ENCODE measurements around the gene TBCD. TPM values are rescaled to one million over a fixed set of nuclear protein-coding genes. Genes with fewer than 3 reads are reported as not detected.

Gene TBCD
- total RNA-seq, 1 experiment from 2014 or later: 173 TPM

DNA sequence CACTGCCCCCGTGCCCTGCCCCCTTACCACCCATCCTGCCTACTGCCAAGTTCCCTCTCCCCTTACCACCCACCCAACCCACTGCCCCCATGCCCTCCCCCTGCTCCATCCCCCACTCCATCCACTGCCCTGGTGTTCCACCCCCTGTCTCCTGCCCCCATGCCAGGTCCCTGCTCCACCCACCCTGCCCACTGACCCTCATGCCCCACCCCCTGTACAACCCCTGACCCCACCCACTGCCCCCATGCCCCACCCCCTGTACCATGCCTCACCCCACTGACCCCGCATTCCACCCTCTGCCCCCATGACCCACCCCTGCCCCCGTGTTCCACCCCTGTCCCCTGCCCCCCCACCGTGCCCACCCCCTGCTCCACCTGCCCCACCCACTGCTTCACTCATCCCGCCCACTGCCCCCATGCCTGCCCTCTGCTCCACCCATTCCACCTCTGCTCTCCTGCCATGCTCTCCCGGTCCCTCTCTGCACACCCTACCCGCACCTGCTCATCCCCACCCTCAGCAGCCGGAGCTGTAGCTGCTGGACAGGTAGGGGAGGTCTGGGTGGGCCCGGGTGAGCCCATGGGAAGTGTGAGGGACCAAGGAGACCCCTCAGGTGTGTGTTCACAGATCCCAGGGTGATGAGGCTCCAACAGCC, 42.7 kb upstream of the TBCD start:
- Mint-ChIP-seq H3K4me1 (no peaks in the 10 kb centered on the region), H3K9me3 (no peaks in the 10 kb centered on the region), H3K27me3 (ENCODE audit: low read depth) (peaks cover 6% of the 10 kb centered on the region), H3K36me3 (no peaks in the 10 kb centered on the region), H3K4me3 (no peak overlapping the region), H3K27ac (no peak overlapping the region)
- DNase-seq (ENCODE audit: low spot score): no peak
- ChIA-PET CTCF (interaction anchor here (0.8 kb wide), 1 partner anchor 45 kb away, joined by 3 read pairs; no protein-coding TSS in a partner anchor), POLR2A (no interaction called here)
- TF ChIP-seq SOX15 (CRISPR knock-in tag; IDR thresholded peaks at IDR 0.05) (no peak), NFYB (CRISPR knock-in tag; conservative IDR thresholded peaks at IDR 0.05; ENCODE audit: low read depth) (no peak), RELA (CRISPR knock-in tag; IDR thresholded peaks at IDR 0.05; ENCODE audit: borderline replicate concordance) (no peak), GABPB1 (CRISPR knock-in tag; IDR thresholded peaks at IDR 0.05) (no peak), ZNF121 (CRISPR knock-in tag; IDR thresholded peaks at IDR 0.05) (no peak)
- TF ChIP-seq, protein P1, sequence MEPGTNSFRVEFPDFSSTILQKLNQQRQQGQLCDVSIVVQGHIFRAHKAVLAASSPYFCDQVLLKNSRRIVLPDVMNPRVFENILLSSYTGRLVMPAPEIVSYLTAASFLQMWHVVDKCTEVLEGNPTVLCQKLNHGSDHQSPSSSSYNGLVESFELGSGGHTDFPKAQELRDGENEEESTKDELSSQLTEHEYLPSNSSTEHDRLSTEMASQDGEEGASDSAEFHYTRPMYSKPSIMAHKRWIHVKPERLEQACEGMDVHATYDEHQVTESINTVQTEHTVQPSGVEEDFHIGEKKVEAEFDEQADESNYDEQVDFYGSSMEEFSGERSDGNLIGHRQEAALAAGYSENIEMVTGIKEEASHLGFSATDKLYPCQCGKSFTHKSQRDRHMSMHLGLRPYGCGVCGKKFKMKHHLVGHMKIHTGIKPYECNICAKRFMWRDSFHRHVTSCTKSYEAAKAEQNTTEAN (CRISPR knock-in tag; IDR thresholded peaks at IDR 0.05): no peak
- TF ChIP-seq, protein P2, sequence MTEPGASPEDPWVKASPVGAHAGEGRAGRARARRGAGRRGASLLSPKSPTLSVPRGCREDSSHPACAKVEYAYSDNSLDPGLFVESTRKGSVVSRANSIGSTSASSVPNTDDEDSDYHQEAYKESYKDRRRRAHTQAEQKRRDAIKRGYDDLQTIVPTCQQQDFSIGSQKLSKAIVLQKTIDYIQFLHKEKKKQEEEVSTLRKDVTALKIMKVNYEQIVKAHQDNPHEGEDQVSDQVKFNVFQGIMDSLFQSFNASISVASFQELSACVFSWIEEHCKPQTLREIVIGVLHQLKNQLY (CRISPR knock-in tag; IDR thresholded peaks at IDR 0.05): no peak
- TF ChIP-seq, protein P3, sequence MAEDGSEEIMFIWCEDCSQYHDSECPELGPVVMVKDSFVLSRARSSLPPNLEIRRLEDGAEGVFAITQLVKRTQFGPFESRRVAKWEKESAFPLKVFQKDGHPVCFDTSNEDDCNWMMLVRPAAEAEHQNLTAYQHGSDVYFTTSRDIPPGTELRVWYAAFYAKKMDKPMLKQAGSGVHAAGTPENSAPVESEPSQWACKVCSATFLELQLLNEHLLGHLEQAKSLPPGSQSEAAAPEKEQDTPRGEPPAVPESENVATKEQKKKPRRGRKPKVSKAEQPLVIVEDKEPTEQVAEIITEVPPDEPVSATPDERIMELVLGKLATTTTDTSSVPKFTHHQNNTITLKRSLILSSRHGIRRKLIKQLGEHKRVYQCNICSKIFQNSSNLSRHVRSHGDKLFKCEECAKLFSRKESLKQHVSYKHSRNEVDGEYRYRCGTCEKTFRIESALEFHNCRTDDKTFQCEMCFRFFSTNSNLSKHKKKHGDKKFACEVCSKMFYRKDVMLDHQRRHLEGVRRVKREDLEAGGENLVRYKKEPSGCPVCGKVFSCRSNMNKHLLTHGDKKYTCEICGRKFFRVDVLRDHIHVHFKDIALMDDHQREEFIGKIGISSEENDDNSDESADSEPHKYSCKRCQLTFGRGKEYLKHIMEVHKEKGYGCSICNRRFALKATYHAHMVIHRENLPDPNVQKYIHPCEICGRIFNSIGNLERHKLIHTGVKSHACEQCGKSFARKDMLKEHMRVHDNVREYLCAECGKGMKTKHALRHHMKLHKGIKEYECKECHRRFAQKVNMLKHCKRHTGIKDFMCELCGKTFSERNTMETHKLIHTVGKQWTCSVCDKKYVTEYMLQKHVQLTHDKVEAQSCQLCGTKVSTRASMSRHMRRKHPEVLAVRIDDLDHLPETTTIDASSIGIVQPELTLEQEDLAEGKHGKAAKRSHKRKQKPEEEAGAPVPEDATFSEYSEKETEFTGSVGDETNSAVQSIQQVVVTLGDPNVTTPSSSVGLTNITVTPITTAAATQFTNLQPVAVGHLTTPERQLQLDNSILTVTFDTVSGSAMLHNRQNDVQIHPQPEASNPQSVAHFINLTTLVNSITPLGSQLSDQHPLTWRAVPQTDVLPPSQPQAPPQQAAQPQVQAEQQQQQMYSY (CRISPR knock-in tag; IDR thresholded peaks at IDR 0.05): no peak
- TF ChIP-seq, protein P4, sequence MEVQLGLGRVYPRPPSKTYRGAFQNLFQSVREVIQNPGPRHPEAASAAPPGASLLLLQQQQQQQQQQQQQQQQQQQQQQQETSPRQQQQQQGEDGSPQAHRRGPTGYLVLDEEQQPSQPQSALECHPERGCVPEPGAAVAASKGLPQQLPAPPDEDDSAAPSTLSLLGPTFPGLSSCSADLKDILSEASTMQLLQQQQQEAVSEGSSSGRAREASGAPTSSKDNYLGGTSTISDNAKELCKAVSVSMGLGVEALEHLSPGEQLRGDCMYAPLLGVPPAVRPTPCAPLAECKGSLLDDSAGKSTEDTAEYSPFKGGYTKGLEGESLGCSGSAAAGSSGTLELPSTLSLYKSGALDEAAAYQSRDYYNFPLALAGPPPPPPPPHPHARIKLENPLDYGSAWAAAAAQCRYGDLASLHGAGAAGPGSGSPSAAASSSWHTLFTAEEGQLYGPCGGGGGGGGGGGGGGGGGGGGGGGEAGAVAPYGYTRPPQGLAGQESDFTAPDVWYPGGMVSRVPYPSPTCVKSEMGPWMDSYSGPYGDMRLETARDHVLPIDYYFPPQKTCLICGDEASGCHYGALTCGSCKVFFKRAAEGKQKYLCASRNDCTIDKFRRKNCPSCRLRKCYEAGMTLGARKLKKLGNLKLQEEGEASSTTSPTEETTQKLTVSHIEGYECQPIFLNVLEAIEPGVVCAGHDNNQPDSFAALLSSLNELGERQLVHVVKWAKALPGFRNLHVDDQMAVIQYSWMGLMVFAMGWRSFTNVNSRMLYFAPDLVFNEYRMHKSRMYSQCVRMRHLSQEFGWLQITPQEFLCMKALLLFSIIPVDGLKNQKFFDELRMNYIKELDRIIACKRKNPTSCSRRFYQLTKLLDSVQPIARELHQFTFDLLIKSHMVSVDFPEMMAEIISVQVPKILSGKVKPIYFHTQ (CRISPR knock-in tag; IDR thresholded peaks at IDR 0.05): no peak
- TF ChIP-seq, protein P5, sequence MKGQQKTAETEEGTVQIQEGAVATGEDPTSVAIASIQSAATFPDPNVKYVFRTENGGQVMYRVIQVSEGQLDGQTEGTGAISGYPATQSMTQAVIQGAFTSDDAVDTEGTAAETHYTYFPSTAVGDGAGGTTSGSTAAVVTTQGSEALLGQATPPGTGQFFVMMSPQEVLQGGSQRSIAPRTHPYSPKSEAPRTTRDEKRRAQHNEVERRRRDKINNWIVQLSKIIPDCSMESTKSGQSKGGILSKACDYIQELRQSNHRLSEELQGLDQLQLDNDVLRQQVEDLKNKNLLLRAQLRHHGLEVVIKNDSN (CRISPR knock-in tag; IDR thresholded peaks at IDR 0.05): no peak
- TF ChIP-seq, protein P6, sequence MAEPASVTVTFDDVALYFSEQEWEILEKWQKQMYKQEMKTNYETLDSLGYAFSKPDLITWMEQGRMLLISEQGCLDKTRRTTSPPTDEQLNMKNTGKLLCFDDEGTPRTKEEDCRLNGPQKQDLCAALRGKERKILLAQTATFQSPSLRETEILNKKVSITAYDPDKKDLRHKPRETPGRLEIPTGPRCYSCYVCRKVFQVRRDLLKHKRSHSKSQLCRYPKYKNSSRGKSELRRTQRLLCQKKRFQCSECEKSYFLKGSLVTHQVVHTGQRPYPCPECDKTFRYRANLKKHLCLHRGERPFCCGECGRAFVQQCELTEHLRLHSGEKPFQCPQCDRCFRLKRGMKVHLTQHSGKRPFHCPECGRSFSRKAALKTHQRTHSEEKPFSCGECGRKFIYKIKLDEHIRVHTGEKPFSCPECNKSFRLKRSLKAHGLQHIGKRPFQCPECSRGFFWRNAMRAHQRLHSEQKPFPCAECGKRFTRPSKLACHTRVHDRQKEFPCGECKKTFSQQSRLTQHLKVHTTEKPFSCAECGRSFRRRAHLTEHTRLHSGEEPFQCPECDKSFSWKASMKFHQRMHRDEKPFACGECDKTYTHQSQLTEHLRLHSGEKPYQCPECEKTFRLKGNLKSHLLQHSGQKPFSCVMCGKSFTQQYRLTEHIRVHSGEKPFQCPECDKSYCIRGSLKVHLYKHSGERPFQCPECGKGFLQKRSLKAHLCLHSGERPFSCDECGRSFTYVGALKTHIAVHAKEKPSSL (CRISPR knock-in tag; conservative IDR thresholded peaks at IDR 0.05): no peak
- TF ChIP-seq, protein P7, sequence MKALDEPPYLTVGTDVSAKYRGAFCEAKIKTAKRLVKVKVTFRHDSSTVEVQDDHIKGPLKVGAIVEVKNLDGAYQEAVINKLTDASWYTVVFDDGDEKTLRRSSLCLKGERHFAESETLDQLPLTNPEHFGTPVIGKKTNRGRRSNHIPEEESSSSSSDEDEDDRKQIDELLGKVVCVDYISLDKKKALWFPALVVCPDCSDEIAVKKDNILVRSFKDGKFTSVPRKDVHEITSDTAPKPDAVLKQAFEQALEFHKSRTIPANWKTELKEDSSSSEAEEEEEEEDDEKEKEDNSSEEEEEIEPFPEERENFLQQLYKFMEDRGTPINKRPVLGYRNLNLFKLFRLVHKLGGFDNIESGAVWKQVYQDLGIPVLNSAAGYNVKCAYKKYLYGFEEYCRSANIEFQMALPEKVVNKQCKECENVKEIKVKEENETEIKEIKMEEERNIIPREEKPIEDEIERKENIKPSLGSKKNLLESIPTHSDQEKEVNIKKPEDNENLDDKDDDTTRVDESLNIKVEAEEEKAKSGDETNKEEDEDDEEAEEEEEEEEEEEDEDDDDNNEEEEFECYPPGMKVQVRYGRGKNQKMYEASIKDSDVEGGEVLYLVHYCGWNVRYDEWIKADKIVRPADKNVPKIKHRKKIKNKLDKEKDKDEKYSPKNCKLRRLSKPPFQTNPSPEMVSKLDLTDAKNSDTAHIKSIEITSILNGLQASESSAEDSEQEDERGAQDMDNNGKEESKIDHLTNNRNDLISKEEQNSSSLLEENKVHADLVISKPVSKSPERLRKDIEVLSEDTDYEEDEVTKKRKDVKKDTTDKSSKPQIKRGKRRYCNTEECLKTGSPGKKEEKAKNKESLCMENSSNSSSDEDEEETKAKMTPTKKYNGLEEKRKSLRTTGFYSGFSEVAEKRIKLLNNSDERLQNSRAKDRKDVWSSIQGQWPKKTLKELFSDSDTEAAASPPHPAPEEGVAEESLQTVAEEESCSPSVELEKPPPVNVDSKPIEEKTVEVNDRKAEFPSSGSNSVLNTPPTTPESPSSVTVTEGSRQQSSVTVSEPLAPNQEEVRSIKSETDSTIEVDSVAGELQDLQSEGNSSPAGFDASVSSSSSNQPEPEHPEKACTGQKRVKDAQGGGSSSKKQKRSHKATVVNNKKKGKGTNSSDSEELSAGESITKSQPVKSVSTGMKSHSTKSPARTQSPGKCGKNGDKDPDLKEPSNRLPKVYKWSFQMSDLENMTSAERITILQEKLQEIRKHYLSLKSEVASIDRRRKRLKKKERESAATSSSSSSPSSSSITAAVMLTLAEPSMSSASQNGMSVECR (CRISPR knock-in tag; IDR thresholded peaks at IDR 0.05; ENCODE audit: borderline replicate concordance): no peak
- ATAC-seq: no peak; the same call in 1 of the 2 replicates
